HL-60/S4 treated with retinoic acid at 250 ng/mL for 4 days and 3 days (cell line): ENCODE results near the gene GRIK2.

ENCODE experiments used
- in situ Hi-C: fragments of 300-500 bp; cut with MboI; formaldehyde crosslinking; loops from 2 replicates; pipeline ENCODE4 v1.7.0; 2022; ENCODE audit warnings: low sequenced_read_pairs

The GRIK2 gene

DNA sequence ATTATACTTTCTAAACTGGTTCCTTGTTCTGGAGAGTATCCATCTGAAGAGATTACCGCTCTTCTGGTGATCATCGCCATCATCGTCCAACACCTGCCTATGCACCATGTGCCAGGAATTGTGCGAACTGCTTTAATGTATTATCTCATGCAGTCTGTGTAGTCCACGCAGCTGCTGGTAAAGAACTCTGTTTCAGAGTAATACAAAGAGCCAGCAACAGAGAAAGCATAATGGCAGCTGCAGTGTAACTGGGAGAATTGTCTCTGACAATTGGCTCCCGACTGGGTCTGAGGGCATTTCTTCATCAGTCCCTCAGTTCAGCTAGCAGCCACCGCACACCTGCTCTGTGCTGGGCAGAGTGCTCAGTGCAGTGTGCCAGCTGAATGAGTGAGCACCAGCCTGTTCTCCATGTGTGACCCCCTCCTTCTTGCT is 383.4 kb downstream of the GRIK2 start:
- in situ Hi-C loops: no loop called here

DNA sequence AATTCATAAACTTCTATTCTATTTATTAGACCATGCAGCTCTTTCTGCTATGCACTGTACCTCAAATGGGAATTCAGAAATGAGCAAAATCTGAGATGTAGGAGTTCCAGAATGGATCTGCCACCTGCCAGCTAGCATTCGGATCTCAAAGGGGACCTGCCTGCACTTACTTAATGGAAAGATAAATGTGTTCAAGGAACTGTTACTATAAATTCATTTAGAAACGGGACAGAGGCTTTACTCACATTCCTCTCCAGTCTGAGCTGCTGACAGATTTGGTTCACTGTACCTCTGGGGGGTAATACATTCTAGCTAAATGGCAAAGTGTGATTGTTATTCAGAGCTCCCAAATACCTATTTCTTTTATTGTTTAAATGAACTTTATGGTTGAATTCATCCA is 384.1 kb downstream of the GRIK2 start:
- in situ Hi-C loops: no loop called here

DNA sequence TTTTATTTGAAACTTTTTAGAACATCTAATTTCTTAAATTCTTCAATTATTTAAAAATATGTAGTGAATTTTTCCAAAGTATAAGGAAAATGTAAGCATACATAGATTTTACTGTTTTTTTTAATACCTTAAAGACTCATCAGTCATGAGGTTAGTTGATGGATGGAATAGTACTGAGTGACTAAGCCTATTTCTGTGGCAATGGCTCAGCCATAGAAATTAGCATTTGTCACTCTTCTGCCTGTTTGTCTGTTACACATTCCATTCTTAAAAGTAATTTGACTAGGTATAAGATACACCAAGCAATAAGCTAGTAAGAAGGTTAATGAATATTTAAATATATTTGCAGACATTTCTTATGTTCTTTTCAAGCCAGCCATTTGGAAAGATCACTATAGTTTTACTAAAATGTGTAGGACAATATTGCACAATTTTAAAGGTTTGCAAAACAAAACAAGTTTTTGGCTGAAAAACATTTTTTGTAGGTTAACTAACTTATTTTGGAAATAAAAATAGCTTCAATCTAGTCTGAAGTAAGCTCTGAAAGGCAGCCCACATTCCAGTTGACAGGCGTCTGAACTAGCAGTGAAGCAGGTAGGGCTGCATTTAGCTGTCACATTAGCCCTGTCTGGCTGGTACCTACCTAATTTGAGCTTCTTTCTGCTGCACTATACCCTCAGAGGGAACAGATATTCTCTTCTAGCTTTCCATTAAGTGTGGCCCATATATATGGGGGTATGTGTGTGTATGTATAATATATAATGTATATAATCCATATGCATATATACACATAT is 385.7 kb downstream of the GRIK2 start:
- in situ Hi-C loops: no loop called here

DNA sequence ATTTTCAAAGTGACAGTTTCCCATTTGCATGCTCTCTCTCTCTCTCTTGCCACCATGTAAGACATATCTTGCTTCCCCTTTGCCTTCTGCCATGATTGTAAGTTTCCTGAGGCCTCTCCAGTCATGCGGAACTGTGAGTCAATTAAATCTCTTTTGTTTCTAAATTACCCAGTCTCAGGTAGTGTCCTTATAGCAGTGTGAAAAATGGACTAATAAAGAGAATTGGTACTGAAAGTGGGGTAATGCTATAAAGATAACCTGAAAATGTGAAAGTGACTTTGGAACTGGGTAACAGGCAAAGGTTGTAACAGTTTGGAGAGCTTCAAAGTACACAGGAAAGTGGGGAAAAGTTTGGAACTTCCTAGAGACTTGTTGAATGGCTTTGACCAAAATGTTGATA is 389.8 kb downstream of the GRIK2 start:
- in situ Hi-C loops: no loop called here

DNA sequence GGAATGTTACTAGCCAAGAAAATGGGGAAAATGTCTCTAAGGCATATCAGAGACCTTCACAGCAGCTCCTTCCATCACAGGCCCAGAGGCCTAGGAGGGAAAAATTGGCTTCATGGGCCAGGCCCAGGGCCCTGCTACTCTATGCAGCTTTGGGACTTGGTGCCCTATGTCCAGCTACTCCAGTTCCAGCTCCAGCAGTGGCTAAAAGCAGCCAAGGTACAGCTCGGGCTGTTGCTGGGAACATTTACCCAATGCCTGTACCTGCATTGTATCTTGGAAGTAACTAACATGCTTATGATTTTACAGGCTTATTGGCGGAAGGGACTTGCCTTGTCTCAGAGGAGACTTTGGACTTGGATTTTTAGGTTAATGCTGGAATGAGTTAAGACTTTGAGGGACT is 390.6 kb downstream of the GRIK2 start:
- in situ Hi-C loops: no loop called here

DNA sequence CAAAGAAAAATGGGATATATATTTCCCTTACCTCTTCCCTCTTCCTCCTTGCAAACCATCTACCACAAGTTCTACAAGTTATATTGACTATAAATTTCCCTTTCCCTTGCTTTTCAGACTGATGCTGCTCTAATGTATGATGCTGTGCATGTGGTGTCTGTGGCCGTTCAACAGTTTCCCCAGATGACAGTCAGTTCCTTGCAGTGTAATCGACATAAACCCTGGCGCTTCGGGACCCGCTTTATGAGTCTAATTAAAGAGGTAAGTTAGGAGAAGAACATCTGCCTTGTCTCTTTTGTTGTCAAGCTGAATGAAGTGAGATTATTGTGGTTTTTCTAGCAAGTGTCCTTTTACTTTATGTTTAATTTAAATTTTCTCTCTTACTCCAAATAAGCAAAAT is 406.0 kb downstream of the GRIK2 start:
- in situ Hi-C loops: no loop called here

DNA sequence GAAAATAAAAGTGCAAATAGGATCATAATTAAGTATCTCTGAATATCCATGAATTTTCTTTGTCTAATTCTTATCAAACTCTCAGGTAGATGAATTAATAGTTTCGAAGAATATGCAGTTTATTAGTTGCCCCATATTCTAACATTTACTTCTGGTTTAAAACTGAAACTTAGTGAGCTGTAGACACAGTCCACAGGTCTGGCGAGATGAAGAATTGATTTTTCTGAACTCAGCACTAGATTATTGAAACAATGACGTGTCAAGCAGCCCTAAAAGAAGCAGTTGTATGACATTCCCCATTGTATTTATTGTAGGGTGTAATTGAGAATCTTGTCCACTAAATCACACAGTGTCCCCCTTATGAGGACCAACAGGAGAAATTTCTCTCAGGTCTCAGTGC is 407.1 kb downstream of the GRIK2 start:
- in situ Hi-C loops: no loop called here

DNA sequence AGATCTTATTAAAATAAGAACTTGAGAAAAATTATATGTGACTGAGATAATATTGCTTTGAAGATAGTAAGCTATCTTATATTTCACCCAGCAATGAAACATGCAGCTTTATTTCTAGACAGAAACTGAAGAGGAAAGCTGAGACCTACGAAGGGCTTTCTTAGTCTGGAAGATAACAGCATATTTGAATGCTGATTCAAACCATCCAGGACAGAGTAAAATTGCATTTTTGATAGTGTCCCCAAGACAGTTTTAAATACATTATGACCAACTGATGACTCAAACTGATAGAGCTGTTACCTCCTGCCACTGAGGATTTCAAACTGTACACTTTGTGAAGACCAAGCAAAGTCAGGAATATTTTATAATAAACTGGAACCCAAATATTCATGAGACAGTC is 409.6 kb downstream of the GRIK2 start:
- in situ Hi-C loops: no loop called here

DNA sequence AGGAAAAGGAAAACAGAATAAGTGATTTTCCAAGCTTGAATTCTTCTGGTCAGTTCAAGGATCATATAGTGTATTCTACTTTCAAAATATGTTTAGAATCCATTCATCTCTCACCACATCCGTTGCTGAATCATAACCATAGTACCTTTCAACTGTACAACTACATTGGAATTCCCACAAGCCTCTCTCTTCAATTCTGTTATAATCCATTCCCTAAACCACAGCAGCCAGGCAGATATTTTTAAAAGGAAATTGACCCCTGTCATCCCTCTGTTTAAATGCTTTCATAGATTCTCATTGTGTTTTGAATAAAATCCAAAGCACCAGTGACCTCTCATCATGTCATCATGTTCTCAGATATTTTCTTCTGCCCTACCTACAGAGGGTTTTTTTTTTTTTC is 412.7 kb downstream of the GRIK2 start:
- in situ Hi-C loops: no loop called here

DNA sequence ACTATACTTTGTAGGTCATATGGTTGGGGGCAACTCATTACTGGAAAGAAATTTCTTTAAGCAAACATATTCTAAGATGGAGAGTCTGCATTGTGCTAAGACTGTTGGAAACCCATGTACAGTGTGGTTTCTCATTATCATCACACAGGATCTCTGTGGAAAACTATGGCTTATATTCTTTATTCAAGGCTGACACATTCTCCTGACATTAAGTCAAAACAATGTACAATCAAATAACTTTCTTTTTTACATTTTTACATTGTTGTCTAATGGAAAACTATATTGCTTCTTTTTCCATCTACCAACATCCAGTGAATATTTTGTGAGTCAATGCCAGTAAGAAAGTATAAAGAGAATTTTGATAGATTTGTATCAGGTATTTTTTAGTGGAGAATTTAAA is 417.6 kb downstream of the GRIK2 start:
- in situ Hi-C loops: no loop called here

DNA sequence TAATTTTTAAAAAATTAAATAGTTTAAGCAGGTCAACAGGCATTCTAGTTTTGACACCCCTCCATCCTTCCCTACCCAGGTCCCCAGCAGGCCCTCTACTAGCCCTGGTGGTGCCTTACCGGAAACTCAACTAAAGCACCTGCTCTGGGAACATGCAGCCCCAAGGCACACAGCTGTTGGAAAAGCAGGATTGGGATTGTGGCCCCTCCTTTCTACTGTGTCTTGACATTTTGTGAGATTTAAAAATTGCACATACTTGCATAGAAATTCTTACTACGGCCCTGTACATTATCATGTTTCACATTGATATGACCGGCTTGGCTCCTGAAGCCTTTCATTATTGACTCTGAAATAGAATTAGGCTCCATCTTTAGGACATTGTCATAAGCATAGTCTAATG is 423.2 kb downstream of the GRIK2 start:
- in situ Hi-C loops: no loop called here

DNA sequence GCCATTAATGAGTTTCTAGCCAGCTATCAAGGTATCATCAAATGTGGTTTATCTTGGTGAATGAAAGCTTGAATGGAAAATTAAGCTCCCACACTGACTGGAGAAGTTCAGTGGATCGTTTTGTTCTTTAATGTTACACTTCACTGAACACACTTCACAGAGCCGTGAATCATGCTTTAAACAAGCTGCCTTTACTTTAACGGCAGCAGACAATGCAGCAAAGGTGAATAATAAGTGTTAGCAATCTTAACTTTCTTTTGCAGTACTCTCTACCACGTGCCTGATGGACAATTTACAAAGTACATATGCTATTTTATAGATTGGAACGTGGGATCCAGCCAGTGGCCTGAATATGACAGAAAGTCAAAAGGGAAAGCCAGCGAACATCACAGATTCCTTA is 424.5 kb downstream of the GRIK2 start:
- in situ Hi-C loops: no loop called here

DNA sequence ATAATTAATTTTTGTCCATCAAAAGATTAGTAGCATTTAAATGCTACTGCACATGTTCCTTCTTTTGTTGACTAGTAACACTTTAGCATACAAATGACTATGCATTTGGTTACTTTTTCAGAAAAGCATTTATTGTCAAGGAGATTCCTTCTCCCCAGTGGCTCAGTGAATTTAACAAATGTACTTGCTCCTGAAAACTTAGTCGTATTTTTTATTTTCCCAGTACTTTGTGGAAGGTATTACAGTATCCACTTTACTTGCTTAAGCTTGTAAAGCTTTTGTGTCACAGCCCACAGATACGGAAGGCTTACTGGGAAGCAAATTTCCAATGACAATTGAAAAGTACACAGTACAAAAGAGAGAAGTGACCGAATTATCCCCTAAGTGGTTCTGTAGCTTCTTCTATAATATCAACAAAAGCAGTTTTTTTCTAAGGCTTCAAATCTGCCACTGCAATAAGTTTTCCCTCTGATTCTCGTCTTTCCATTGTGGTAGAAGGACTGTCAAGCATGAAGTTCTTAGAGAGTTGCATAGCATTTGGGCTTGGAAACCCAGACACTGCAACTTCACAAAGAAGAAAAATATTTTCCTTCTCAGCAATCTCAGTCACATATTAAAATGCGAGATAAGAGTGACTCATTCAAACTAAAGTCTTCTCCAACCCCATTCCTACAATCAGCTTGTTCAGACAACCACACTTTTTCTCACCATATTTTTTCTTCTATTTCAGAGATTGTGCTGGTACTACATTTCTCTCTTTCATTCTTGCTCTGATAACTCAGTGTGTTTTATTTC is 431.2 kb downstream of the GRIK2 start:
- in situ Hi-C loops: no loop called here

DNA sequence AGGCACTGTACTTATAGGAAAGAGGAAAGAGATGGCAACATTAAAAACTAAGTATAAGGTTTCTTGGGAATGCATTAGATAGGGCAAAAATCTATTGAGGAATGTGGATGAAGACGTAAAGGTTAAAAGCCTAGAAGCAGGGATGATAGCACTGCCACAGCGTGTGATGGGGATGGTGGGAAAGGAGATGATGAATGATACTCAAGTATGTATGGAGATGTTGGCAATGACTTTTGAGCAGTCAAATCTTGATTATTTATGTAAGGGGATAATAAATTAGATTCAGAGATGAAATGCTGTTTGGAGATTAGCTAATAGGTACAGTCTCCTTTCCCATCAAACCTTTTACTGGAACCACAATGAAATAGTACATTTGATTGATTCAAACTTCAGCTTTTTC is 432.8 kb downstream of the GRIK2 start:
- in situ Hi-C loops: no loop called here

DNA sequence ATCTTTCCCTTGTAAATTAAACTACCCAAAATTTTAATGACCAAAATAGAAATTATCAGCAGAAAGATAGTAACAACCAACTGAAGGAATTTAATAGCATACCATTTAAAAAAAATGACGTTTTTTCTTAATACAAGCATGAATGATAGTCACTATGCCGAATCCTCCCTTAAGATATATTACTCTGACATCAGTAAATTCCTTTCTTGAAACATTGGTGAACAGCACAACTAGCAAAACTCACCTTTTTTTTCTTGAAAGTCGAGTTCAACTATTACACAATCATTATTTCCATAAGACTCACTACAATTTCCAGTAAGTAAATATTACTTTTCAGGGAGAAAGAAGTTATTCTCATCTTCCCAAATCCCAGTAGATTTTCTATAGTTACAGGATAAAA is 433.2 kb downstream of the GRIK2 start:
- in situ Hi-C loops: no loop called here

DNA sequence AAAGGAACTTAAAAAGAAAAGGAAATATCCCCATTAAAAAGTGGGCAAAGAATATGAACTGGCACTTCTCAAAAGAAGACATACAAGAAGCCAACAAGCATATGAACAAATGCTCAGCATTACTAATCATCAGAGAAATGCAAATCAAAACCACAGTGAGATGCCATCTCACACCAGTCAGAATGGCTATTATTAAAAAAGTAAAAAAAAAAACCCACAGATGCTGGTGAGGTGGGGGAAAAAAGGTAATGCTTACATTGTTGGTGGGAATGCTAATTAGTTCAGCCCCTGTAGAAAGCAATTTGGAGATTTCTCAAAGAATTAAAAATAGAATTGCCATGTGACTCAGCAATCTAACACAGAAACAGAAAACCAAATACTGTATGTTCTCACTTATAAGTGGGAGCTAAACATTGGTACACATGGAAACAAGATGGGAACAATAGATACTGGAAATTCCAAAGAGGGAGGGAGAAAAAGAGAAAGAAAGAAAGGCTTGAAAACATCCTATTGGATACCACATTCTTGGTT is 437.1 kb downstream of the GRIK2 start:
- in situ Hi-C loops: no loop called here

DNA sequence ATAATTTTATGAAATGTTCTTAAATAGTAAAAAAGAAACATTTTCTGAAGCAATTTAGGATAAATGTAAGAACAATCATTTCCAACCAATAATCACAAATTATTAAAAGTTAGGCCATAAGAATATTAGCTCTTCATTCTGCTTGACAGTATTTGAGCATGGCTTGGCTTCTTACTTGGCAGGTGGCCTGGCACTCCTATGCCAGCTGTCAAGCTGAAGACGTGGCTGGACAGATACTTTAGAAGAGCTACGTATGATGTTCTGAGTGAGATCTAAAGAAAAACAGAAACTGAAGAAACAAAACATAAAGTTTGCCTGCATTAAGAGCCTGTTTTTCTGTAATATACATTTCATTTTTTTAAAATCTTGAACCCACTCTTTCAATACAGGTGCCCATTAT is 438.9 kb downstream of the GRIK2 start:
- in situ Hi-C loops: no loop called here

DNA sequence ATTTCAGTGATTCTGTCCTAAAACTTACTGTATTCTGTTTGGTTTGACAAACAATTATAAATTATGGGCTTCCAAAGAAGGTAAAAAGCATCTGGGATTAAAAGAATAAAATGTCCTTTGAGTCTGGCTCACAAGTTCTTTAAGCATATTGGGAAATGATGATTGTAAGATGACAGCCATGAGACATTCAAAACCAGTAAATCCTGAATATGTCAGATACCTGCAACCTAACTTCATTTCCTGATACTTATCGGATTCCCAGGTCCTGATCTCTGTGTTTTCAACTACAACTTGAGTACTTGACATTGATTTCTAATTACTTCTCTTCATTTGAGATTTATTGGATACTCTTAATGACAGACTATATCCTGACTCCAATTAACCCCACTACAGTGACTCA is 446.6 kb downstream of the GRIK2 start:
- in situ Hi-C loops: no loop called here

DNA sequence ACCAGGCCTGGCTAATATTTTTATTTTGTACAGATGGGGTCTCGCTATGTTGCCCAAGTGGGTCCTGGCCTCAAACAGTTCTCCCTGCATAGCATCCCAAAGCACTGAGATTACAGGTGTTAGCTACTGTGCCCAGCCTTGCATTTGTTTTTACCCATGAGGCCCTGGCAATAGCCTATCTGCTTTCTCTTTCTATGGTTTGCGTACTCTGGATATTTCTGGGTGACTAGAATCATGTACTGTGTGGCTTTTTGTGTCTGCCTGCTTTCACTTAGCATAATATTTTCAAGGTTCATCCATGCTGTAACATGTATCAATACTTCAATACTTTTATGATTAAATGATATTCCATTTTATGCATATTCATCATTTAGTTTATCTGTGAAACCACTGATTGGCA is 451.7 kb downstream of the GRIK2 start:
- in situ Hi-C loops: no loop called here

DNA sequence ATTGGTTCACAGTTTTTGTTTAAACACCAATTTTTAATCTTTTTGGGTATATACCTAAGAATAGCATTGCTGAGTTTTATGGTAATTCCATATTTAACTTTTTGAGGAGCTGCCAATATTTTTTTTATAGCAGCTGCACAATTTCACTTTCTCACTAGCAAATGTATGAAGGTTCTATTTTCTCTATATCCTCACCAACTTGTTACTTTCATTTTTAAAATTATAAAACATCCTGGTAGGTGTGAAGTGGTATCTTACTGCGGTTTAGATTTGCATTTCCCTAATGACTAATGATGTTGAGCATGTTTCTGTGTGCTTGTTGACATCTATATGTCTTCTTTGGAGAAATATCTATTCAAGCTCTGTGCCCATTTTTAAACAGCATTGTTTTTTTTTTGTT is 452.1 kb downstream of the GRIK2 start:
- in situ Hi-C loops: no loop called here

DNA sequence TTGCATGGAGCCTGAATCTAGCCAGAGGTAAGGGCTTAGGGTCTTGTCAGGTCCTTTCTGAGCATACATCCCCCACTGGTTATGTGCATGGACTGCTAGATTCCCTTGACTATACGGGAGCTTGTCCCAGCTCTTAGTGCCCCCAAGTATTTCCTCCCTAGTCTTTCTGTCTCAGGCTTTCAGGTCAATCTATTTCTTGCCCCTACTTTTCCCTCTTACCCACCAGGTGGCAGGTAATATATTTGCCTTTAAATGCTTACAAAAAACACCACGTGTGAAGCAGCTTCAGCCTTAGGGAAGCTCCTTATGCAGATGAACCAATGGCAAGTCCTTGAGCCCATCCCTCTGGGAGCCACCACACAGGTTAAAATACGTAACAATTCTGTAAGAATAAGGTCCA is 454.2 kb downstream of the GRIK2 start:
- in situ Hi-C loops: no loop called here

DNA sequence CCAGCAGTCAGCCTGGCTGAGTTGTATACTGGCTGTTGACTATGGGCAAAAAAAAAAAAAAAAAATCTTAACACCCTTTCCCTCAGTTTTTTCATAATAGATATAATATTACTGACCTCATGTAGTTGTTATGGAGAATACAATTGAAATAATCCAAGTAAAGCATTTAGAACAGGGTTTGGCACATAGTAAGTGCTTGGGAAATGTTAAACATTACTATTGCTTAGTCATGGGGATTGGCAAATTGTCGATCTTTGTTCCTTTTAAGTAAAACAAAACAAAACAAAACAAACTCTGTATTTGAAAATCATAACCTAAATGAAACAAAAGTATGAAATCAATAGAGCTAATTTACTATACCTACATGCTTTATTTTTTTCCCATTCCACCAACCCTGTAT is 458.4 kb downstream of the GRIK2 start:
- in situ Hi-C loops: no loop called here
